Measurements from ENCODE around the gene HSD17B4.

DNA sequence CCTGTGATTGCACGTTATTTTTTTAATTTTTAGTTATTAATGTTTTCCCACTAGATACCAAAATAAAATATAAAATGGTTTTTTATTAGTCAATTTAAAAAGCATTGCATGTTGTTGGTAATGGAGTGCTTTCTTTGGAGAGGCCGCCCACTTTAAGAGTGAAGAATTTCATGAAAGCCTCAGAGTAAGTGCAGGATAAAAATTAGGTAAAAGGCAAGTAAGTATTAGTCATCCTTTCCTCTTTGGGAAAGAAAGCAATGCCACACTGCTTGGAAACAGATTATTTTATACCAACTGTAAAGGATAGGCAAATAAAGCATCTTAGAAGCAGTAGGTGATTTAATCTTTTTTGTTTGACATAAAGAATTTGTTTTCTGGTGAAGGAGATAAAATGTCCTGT is 62.9 kb downstream of the HSD17B4 start:
- TF ChIP-seq, protein P1, sequence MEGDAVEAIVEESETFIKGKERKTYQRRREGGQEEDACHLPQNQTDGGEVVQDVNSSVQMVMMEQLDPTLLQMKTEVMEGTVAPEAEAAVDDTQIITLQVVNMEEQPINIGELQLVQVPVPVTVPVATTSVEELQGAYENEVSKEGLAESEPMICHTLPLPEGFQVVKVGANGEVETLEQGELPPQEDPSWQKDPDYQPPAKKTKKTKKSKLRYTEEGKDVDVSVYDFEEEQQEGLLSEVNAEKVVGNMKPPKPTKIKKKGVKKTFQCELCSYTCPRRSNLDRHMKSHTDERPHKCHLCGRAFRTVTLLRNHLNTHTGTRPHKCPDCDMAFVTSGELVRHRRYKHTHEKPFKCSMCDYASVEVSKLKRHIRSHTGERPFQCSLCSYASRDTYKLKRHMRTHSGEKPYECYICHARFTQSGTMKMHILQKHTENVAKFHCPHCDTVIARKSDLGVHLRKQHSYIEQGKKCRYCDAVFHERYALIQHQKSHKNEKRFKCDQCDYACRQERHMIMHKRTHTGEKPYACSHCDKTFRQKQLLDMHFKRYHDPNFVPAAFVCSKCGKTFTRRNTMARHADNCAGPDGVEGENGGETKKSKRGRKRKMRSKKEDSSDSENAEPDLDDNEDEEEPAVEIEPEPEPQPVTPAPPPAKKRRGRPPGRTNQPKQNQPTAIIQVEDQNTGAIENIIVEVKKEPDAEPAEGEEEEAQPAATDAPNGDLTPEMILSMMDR (IDR thresholded peaks at IDR 0.05): no peak
- TF ChIP-seq POLR2A (IDR thresholded peaks at IDR 0.05): no peak
